ENCODE data around the gene NFIX. TPM values are rescaled to one million over a fixed set of nuclear protein-coding genes. Genes with fewer than 3 reads are reported as not detected.

The NFIX gene
- total RNA-seq, 1 donor from 2014 or later: 23.3 TPM

GRCh38 chr19:12987190-12987589 lies 8.1 kb upstream of the NFIX start:
- DNase-seq (ENCODE audit: low read depth): no peak

- DNase-seq (ENCODE audit: low read depth): no peak
These were observed 7.5 kb upstream of the NFIX start for GRCh38 chr19:12987781-12988180.

- DNase-seq (ENCODE audit: low read depth): no peak
These were observed 4.8 kb upstream of the NFIX start for GRCh38 chr19:12990431-12990830.

- DNase-seq (ENCODE audit: low read depth): no peak
These were observed 4.4 kb upstream of the NFIX start for GRCh38 chr19:12990853-12991252.

GRCh38 chr19:12991296-12991695 lies 4.0 kb upstream of the NFIX start:
- DNase-seq (ENCODE audit: low read depth): no peak

- DNase-seq (ENCODE audit: low read depth): no peak
These were observed 2.5 kb upstream of the NFIX start for GRCh38 chr19:12992729-12993128.

- no peak for DNase-seq (ENCODE audit: low read depth)
These were observed 1.7 kb upstream of the NFIX start for GRCh38 chr19:12993562-12993961.

GRCh38 chr19:12995596-12996405 lies 526 bp downstream of the NFIX start:
- peak; percentile 48 for DNase-seq (ENCODE audit: low read depth)

GRCh38 chr19:12996406-12997094 lies 1.3 kb downstream of the NFIX start:
- peak; percentile 61 for DNase-seq (ENCODE audit: low read depth)

- no peak for DNase-seq (ENCODE audit: low read depth)
These were observed 2.1 kb downstream of the NFIX start for GRCh38 chr19:12997179-12997966.

GRCh38 chr19:12997967-12998940 lies 3.0 kb downstream of the NFIX start:
- no peak for DNase-seq (ENCODE audit: low read depth)

GRCh38 chr19:13001166-13001501 lies 5.9 kb downstream of the NFIX start:
- DNase-seq (ENCODE audit: low read depth): no peak

- no peak for DNase-seq (ENCODE audit: low read depth)
These were observed 6.4 kb downstream of the NFIX start for GRCh38 chr19:13001502-13002165.

GRCh38 chr19:13002166-13002898 lies 7.1 kb downstream of the NFIX start:
- DNase-seq (ENCODE audit: low read depth): no peak

- DNase-seq (ENCODE audit: low read depth): no peak
These were observed 7.8 kb downstream of the NFIX start for GRCh38 chr19:13003081-13003480.

GRCh38 chr19:13004273-13004672 lies 9.0 kb downstream of the NFIX start:
- peak; percentile 56 for DNase-seq (ENCODE audit: low read depth)

- DNase-seq (ENCODE audit: low read depth): no peak
These were observed 10.0 kb downstream of the NFIX start for GRCh38 chr19:13005253-13005652.

- DNase-seq (ENCODE audit: low read depth): no peak
These were observed 10.6 kb downstream of the NFIX start for GRCh38 chr19:13005861-13006370.

All from myocyte (in vitro differentiated cells).